Measurements from ENCODE around the gene SELENOK. TPM values are rescaled to one million over a fixed set of nuclear protein-coding genes. Genes with fewer than 3 reads are reported as not detected.

Gene SELENOK
- total RNA-seq, 1 donor from 2014 or later: 32.6 TPM

DNA sequence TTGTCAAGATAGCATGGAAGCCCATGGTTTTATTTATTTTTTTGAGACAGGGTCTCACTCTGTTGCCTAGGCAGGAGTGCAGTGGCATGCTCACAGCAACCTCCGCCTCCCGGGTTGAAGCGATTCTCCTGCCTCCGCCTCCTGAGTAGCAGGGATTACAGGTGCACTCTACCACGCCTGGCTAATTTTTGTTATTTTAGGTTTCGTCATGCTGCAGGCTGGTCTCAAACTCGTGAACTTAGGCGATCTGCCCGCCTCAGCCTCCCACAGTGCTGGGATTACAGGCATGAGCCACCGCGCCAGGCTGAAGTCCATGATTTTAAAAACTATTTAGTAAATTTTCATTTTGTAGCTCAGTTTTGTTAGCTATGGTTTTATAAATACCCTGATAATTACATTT lies 7.0 kb downstream of the SELENOK start:
- DNase-seq (ENCODE audit: low spot score in 2 of 2, unreplicated experiment in 2 of 2): no peak
- Mint-ChIP-seq H3K36me3 (peaks cover 14% of the 10 kb centered on the region), H3K4me1 (peaks cover 21% of the 10 kb centered on the region), H3K9me3 (no peaks in the 10 kb centered on the region), H3K4me3 (no peak overlapping the region), H3K27me3 (ENCODE audit: low read depth) (no peaks in the 10 kb centered on the region), H3K27ac (no peak overlapping the region)
- TF ChIP-seq, protein P1, sequence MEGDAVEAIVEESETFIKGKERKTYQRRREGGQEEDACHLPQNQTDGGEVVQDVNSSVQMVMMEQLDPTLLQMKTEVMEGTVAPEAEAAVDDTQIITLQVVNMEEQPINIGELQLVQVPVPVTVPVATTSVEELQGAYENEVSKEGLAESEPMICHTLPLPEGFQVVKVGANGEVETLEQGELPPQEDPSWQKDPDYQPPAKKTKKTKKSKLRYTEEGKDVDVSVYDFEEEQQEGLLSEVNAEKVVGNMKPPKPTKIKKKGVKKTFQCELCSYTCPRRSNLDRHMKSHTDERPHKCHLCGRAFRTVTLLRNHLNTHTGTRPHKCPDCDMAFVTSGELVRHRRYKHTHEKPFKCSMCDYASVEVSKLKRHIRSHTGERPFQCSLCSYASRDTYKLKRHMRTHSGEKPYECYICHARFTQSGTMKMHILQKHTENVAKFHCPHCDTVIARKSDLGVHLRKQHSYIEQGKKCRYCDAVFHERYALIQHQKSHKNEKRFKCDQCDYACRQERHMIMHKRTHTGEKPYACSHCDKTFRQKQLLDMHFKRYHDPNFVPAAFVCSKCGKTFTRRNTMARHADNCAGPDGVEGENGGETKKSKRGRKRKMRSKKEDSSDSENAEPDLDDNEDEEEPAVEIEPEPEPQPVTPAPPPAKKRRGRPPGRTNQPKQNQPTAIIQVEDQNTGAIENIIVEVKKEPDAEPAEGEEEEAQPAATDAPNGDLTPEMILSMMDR (IDR thresholded peaks at IDR 0.05; ENCODE audit: unreplicated experiment): no peak

DNA sequence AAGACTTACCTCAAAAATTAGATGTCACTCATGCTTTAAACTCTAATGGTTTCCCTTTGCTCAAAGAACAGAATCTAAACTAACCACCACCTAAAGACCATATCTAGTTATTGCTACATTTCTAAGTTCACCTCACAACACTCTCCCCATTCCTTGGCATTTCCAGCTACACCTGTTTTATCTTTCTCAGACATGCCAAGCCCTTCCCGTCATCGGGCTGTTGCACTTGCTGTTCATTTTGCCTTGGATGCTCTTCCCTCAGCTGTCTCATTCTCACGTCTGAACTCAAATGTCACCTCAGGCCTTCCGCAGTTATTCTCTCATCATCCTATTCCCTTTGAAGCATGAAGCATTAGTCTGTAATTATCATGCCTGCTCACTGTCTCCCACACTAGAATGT lies 8.7 kb downstream of the SELENOK start:
- Mint-ChIP-seq H3K9me3 (no peaks in the 10 kb centered on the region), H3K27me3 (ENCODE audit: low read depth) (no peaks in the 10 kb centered on the region), H3K36me3 (peaks cover 20% of the 10 kb centered on the region), H3K4me3 (peak overlapping the region; percentile 98), H3K4me1 (peaks cover 17% of the 10 kb centered on the region), H3K27ac (peak overlapping the region; percentile 8)
- TF ChIP-seq, protein P1 (IDR thresholded peaks at IDR 0.05; ENCODE audit: unreplicated experiment): no peak
- no peak for DNase-seq (ENCODE audit: low spot score in 2 of 2, unreplicated experiment in 2 of 2)

DNA sequence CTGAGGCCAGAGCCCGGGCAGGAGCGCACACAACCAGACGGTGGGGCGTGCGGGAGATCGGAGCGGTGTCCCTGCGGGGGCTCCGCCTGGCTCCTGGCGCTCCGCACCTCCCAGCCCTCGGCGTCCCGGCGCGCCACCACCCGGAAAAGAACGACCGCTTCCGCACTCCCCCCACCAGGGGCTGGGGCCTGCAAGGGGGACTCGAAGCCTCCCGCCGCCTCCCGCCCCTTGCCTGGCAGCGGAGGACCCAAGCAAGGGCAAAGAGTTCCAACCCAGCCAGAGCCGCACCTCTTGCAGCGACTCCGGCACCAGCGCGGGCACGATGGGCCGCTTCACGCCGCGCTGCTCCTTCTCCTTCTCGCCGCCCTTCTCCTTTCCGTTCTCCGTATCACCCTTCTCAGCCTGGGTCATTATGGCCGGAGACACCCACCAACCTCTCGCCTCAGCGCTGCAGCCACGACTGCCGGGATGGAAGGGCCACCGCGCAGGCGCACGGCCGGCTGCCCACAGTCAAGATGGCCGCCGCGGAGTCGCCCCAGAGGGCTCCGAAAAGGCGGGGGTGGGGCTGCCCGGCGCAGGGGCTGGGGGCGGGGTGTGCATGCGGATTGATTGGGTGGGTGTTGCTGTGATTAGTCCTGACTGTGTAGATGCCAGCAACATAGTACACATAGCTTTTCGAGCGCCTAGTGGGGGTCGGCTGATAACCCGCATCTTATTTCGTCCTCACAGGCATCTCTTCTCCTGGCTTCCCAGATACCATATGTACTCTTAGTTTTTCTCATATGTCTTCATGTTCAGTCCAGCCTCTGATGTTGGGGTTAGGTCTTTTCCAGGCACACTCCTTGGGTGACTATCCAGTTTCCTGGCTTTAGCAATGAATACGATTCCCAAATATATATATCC lies 9.7 kb downstream of the SELENOK start, which contains the start of gene ACTR8:
Gene ACTR8, minus strand, starts transcription at position 462 of the 903 bp plus-strand sequence. Its CDS starts 51 bp downstream, at position 411.
- peaks cover 28% of the 10 kb centered on the region for H3K36me3 Mint-ChIP-seq
- no peaks in the 10 kb centered on the region for H3K27me3 Mint-ChIP-seq (ENCODE audit: low read depth)
- no peaks in the 10 kb centered on the region for H3K9me3 Mint-ChIP-seq
- TF ChIP-seq, protein P1 (IDR thresholded peaks at IDR 0.05; ENCODE audit: unreplicated experiment): no peak
- DNase-seq (ENCODE audit: low spot score in 2 of 2, unreplicated experiment in 2 of 2): peak; percentile 75 to 88
- H3K4me3 Mint-ChIP-seq: peak within 1 kb of the TSS; percentile 98
- H3K4me1 Mint-ChIP-seq: peaks cover 17% of the 10 kb centered on the region
- peak within 1 kb of the TSS; percentile 97 for H3K27ac Mint-ChIP-seq

DNA sequence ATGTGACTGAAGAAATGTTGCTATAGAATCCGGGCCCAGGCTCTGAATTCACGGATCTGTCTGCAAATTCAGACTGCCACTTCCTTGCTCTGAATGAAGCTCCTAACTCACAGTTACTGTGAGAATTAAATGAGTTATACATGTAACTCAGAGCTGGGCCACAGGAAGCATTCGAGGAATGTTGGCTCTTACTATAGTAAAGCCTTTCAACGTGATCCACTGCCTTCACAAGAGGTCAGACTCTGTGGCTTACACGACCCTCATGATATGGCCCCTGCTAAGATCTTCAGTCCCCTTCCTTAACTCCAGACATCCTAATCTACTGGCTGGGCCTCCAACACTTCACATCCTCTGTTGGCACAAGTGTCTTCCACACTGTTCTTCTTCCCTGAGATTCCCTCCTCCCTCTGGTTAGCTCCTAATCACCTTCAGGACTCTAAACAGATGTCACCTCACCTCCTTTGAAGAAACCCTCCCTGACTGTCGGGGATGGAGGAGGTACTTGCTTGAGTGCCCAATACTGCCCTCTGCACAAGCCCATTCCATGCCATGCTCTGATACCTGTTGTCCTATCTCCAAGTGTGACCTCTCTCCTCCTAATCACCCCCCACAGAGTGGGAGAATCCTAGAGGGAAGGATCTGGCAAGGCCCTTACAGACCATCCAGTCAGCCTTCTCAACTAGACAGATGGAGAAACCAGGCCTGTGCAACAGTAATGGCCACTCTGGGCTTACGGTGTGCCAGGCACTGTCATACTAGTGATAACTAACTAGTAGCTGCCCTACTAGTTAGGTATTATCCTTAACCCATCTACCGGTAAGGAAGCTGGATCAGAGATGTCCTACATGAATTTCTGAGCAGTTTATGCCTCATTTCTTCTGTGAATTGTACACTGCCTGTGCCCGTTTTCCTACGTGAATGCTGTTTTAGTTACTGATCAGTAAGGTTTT lies 11.0 kb downstream of the SELENOK start:
- no peaks in the 10 kb centered on the region for H3K9me3 Mint-ChIP-seq
- no peaks in the 10 kb centered on the region for H3K27me3 Mint-ChIP-seq (ENCODE audit: low read depth)
- no peak for DNase-seq (ENCODE audit: low spot score in 2 of 2, unreplicated experiment in 2 of 2)
- TF ChIP-seq, protein P1 (IDR thresholded peaks at IDR 0.05; ENCODE audit: unreplicated experiment): no peak
- peaks cover 35% of the 10 kb centered on the region for H3K36me3 Mint-ChIP-seq
- peak overlapping the region; percentile 98 for H3K4me3 Mint-ChIP-seq
- peaks cover 17% of the 10 kb centered on the region for H3K4me1 Mint-ChIP-seq
- peak overlapping the region; percentile 97 for H3K27ac Mint-ChIP-seq

DNA sequence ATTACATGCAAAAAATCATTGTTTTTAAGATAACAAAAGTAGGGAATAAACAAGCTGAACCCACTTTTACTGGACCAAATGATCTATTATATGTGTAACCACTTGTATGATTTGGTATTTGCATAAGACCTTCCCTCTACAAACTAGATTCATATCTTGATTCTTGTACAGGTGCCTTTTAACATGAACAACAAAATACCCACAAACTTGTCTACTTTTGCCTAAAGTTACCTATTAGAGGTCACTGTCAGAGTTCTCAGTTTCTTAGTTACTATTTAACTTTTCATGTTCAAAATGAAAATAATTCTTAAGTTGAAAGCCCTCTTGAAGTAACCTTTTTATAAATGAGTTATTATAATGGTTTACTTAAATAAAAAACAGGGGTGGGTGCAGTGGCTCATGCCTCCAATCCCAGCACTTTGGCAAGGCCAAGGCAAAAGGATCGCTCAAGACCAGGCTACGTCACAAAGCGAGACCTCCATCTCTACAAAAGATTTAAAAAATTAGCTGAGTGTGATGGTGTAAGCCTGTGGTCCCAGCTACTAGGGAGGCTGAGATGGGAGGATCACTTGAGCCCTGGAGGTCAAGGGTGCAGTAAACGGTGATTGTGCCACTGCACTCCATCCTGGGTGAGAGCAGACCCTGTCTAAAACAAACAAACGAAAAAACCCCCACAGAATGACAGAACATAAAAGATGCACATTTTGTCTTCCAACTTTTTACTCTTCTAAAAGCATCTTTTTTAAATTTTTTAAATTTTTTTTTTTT lies 25.7 kb downstream of the SELENOK start:
- H3K4me1 Mint-ChIP-seq: no peaks in the 10 kb centered on the region
- TF ChIP-seq, protein P1 (IDR thresholded peaks at IDR 0.05; ENCODE audit: unreplicated experiment): no peak
- H3K9me3 Mint-ChIP-seq: no peaks in the 10 kb centered on the region
- no peak overlapping the region for H3K27ac Mint-ChIP-seq
- H3K27me3 Mint-ChIP-seq (ENCODE audit: low read depth): no peaks in the 10 kb centered on the region
- peaks cover 50% of the 10 kb centered on the region for H3K36me3 Mint-ChIP-seq
- DNase-seq (ENCODE audit: low spot score in 2 of 2, unreplicated experiment in 2 of 2): no peak
- no peak overlapping the region for H3K4me3 Mint-ChIP-seq
